NOMO-1 (cell line): ENCODE data around the gene MYO7B.

Source experiments
- DNase-seq, 2 experiments: peaks; one replicate each; lab custom pipeline; 2025; ENCODE audit not compliant: unreplicated experiment in 2 of 2; lab: John Stamatoyannopoulos, UW

The MYO7B gene

GRCh38 chr2:127551221-127551930 lies 15.9 kb downstream of the MYO7B start:
- no peak for DNase-seq

- DNase-seq: no peak
Measured at GRCh38 chr2:127552336-127552735, 16.9 kb downstream of the MYO7B start.

- no peak for DNase-seq
Measured at GRCh38 chr2:127552846-127553245, 17.4 kb downstream of the MYO7B start.

DNA sequence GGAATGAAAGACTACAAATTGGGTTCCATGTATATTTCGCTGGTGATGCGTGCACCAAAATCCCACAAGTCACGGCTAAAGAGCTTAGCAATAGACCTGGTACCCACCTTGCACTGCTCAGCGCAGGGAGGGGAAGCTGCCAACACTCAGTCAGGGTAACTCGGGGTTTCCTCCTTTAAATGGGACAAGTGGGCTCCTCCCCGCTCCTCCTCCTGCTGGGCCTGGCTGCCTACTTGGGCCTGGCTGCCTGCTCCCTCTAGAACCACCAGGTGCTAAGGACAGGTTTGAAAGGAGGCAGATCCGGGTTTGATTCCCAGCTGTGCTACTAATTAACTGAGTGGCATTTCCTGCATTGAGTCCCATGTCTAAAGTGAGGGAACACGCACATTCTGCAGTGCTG lies 23.4 kb downstream of the MYO7B start:
- DNase-seq: no peak

DNA sequence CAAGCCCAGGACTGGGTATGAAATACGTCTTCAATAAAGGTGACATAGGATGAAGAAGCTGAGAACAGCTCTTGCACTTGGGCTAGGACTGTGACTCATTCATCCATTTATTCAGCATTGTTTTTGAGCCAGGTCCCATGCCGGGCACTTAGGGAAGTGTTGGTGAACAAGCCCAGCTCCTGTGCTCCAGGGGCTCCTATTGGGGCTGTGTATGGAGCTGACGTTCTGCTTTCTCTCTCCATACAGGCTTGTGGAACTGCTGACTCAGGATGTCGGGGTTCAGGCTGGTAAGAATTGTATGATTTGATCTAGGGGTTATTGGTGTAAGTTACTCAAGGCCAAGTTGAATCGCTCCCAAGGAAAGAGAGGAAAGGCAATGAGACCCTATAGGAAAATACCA lies 24.0 kb downstream of the MYO7B start:
- no peak for DNase-seq

DNA sequence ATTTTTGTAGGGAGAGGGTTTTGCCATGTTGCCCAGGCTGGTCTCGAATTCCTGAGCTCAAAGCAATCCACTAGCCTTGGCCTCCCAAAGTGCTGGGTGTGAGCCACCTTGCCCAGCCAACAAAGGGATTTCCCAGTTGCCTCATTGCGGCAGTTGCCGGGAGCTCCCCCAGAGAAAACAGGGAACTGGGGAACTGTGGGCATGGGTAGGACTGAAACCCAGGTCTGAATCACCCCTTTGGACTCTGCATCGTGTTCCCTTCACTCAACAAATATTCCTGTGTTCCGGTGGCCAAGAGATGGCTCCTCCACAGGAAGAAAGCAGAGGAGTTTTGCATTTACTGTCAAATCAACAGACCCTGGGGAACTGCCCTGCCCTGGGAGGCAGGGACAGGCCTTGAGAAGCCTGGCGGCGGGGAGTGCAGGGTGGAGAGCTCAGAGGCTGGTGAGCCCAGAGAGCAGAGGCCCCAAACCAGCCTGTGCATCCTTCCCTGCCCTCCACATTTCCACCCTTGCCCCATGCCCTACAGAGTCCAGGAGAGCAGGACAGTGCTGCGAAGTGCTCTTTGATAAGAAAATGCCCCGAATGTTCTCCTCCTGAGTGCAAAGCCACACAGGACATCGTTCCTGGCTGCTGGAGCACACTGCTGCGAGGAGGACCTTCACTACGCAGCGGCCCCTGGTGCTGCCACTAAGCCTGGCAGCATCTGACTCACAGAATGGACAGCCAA lies 24.9 kb downstream of the MYO7B start:
- no peak for DNase-seq

DNA sequence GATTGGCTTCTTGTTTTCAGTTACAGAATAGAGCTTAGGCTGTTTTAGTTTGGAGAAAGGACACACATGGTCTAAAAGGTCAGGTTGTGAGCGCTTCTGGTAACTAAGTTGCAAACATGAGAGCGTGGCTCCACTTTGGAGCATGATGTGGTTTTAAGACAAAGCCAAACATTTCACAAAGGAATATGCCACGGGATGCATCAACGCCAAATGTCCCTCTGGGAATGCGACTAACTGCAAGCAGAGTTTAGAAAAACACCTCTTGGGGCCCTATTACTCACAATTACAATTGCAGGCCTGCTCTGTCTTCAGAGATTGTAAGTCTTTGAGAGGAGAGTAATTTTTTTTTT lies 25.4 kb downstream of the MYO7B start:
- DNase-seq: no peak

- no peak for DNase-seq
Measured at GRCh38 chr2:127561371-127561770, 25.9 kb downstream of the MYO7B start.

- DNase-seq: peak; percentile 41 to 66
Measured at GRCh38 chr2:127562936-127563335, 27.5 kb downstream of the MYO7B start.

DNA sequence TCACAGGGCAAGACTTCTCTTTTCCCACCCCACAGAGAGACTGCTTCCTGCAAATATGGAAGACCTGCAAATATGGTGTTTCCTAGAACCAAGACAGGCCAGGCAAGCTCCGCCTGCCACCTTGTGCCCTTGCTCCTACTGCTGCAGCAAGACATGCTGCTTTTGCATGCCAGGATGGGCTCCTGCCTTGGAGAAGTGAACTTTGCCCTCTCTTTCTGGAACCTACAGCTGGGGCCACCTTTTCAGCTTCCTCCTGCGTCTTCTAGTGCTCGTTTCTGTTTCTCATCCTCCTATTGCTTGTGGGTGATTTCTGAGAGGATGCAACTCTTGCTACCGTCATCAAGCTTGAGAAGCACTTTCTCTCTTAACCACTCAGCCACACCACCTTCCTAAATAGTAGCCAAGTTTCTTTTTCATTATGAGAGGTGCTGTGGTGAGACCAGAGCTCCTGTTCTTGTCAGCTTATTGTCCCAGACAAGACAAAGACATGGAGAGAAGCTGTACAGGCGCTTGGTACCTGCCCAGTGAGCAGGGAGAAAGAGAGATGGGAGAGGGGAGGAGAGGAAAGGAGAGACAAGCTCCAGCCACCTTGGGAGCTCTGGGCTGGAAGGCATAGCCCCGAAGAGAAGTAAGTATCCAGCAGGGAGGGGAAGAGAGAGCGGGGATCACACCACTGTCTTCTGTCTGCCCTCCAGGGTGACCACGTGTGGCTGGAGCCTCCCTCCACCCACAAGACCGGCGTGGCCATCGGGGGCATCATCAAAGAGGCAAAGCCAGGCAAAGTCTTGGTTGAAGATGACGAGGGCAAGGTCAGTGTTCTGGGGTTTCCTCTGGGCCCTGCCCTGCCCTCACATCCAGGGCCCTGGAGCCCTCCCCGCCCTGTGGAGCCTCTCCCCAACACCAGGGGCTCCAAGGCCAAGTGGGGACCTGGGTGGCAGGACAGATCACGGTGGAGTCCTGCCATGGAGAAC lies 28.3 kb downstream of the MYO7B start:
- peak; percentile 76 to 79 for DNase-seq

DNA sequence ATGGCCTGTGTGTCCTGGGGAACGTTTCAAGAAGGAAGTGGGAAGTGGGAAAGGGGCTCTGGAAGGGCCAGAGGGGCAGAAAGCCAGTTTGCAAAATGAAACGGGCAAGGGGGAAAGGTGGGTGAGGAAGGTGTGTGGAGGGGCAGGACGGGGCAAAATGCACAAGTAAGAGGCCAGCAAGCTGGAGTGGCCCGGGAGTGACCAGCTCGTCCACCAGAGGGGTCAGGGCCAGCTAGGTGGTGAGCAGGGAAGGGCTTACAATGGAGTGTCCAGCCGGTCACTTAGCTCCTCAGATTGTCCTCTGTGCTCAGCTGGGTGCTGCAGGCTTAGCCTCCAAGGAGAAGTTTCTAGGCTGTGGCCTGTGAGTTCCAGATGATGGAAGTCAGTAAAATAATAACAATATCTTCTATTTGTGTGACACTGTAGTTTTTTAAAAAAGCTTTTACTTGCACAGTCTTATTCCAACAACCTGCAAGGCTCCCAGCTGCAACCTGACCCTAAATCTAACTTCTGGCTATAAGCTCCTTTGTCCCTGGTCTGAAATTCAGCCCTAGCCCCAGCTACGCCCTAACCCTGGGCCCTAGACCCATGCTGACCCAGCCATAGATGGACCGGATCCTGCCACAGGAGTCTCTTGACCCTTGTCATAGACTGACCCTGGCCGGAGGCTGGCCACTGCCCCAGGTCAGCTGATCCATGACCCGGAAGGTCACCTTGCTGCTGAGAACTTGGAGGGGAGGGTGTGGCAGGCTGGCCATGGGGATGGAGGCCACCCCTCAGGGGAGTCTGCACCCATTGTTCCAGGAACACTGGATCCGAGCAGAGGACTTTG lies 29.2 kb downstream of the MYO7B start:
- DNase-seq: no peak

DNA sequence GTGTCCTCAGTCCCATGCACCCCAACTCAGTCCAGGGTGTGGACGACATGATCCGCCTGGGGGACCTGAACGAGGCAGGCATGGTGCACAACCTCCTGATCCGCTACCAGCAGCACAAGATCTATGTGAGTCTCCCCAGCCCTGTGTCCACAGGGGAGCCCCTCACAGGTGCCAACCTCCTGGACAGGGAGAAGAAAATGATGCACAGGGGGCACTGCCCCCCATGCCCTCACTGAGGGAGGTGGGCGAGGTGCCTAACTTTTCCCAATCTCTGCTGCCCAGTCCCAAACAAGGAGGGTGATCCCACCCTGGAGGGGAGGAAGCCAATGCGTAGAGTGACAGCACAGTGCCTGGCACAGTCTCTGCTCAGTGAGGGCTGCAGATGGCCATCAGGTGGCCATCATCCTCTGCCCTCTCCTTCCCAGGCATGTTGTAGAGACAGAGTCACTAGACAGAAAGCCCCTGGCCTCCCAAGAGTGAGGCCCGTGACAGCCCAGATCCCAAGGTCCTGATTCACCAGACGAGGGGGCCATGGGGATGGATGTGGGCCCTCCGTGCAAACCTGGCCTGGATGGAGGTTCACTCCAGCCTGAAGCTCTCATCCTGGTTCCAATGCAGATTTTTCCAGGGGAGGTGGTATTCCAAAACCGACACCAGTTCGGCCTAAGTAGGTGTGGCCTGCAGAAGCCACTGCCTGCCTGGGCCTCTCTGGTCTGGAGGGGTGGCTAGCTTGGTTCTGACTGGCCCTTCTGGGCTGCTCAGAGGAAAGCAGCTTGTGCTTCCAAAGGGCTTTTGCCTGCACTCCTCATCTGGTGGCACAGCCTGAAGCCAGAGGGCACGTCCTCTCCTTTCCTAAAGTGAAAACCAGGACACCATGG lies 30.0 kb downstream of the MYO7B start:
- no peak for DNase-seq

DNA sequence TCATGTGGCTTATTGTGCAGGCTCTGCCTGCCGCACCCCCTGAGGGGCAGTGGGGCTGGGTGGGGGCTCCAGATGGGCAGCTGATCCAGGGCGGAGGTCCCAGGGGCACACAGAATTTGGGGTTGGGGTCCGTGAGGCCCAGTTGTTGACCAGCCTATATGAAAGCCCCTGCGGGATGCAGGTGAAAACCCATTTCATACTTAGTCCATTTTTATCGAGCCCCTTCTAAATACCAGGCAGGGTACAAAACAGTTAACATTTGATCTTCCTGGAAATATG lies 30.6 kb downstream of the MYO7B start:
- no peak for DNase-seq

GRCh38 chr2:127566576-127566975 lies 31.1 kb downstream of the MYO7B start:
- no peak for DNase-seq

- no peak for DNase-seq
Measured at GRCh38 chr2:127567351-127567854, 31.9 kb downstream of the MYO7B start.

GRCh38 chr2:127568128-127568527 lies 32.6 kb downstream of the MYO7B start:
- DNase-seq: no peak

- DNase-seq: no peak
Measured at GRCh38 chr2:127569666-127570065, 34.2 kb downstream of the MYO7B start.

GRCh38 chr2:127570282-127571250 lies 35.1 kb downstream of the MYO7B start:
- no peak for DNase-seq
